HepG2 (cell line): ENCODE measurements around the gene ABCB9. TPM values are rescaled to one million over a fixed set of nuclear protein-coding genes. Genes with fewer than 3 reads are reported as not detected.

ENCODE experiments used
- ATAC-seq: fragments of 200-7000 bp; cut with Tn5 transposase; 3 replicates; pipeline ENCODE4 v1.9.1; 2020; ENCODE audit warnings: mild to moderate bottlenecking, moderate library complexity
- BruUV-seq: library from RNA; stranded (reverse); fragments of 400-500 nt; replicated peaks from 2 replicates; lab custom pipeline; 2021; lab: Mats Ljungman, UMichigan
- CTCF ChIA-PET: fragments of 300-600 bp; formaldehyde crosslinking; extraction: SDS; loops from one replicate; lab custom pipeline; 2021; ENCODE audit warnings: low total read pairs, inconsistent platforms, low intra/inter-chr PET ratio; lab: Yijun Ruan, JAX
- POLR2A ChIA-PET: fragments of 350-600 bp; sonication (Branson Sonifier 250); formaldehyde crosslinking; loops from one replicate; lab custom pipeline; 2020; ENCODE audit warnings: antibody characterized with exemption, inconsistent platforms; lab: Yijun Ruan, JAX
- DNase-seq: peaks from one replicate; pipeline ENCODE4 v3.0.0-alpha.2; 2015; ENCODE audit warnings: low spot score
- FAIRE-seq: peaks from 3 replicates; lab custom pipeline; 2011; peaks lifted over from hg19 to GRCh38; lab: Jason Lieb, UNC
- H2AFZ ChIP-seq: one replicate; pipeline ENCODE4 v1.6.1; 2011; ENCODE audit warnings: low read length, inconsistent platforms
- H3K27ac ChIP-seq: fragments of 300-600 bp; 3 replicates; pipeline ENCODE4 v1.8.0; 2011; ENCODE audit warnings: mixed run types, mild to moderate bottlenecking, mixed read lengths, low read length, inconsistent platforms; ENCODE audit not compliant: insufficient read depth; ENCODE audit errors: extremely low read length
- H3K27me3 ChIP-seq, 2 experiments: fragments of 200-600 bp in 1 of 2; 2 replicates in 1 of 2; 3 replicates in 1 of 2; pipeline versions ENCODE4 v1.6.0 to v1.8.0; 2011; ENCODE audit warnings: low read length in 2 of 2, mild to moderate bottlenecking in 2 of 2, moderate library complexity in 2 of 2, inconsistent platforms in 1 of 2; ENCODE audit not compliant: insufficient read depth in 2 of 2, control insufficient read depth in 1 of 2
- H3K36me3 ChIP-seq, 2 experiments: fragments of 200-600 bp in 1 of 2; replicated peaks in 1 of 2; 2 replicates in 1 of 2; 3 replicates in 1 of 2; pipeline versions ENCODE4 v1.5.1 to v1.8.0; 2011; ENCODE audit warnings: low read length in 2 of 2, inconsistent platforms in 1 of 2; ENCODE audit not compliant: insufficient read depth in 2 of 2, control insufficient read depth in 1 of 2
- H3K4me1 ChIP-seq: 2 replicates; pipeline ENCODE4 v1.5.1; 2012; ENCODE audit warnings: low read length, inconsistent platforms; ENCODE audit not compliant: insufficient read depth
- H3K4me2 ChIP-seq: 2 replicates; pipeline ENCODE4 v1.6.0; 2011; ENCODE audit warnings: low read depth, low read length, inconsistent platforms
- H3K4me3 ChIP-seq, 3 experiments: fragments of 200-600 bp in 1 of 3; sonication (generic), shearing (Covaris generic) in 1 of 3; replicated peaks in 1 of 3; 2 replicates each; pipeline ENCODE4 v1.5.1; 2011 to 2016; ENCODE audit warnings: low read length in 3 of 3, inconsistent platforms in 2 of 3, low read depth in 2 of 3, mild to moderate bottlenecking in 2 of 3, control low read depth in 1 of 3, mixed read lengths in 1 of 3; ENCODE audit not compliant: insufficient read depth in 1 of 3
- H3K79me2 ChIP-seq: one replicate; pipeline ENCODE4 v1.6.1; 2011; ENCODE audit warnings: low read length, inconsistent platforms; ENCODE audit not compliant: insufficient read depth
- H3K9ac ChIP-seq: 2 replicates; pipeline ENCODE4 v1.6.0; 2011; ENCODE audit warnings: mild to moderate bottlenecking, low read depth, low read length, inconsistent platforms; ENCODE audit not compliant: insufficient read depth
- H3K9me3 ChIP-seq: 2 replicates; pipeline ENCODE4 v1.5.1; 2012; ENCODE audit warnings: mild to moderate bottlenecking, low read length
- H4K20me1 ChIP-seq: 2 replicates; pipeline ENCODE4 v1.6.0; 2011; ENCODE audit warnings: inconsistent platforms, mild to moderate bottlenecking, low read length, moderate library complexity; ENCODE audit not compliant: insufficient read depth
- NFE2L2 ChIP-seq: fragments of 150-350 bp; IDR thresholded peaks from 2 replicates; pipeline ENCODE4 v1.6.1; 2014; ENCODE audit warnings: low read length
- ZFP36 ChIP-seq: fragments of 150-350 bp; IDR thresholded peaks from 2 replicates; pipeline ENCODE4 v1.6.1; 2018; ENCODE audit warnings: borderline replicate concordance, low read length, low read depth; ENCODE audit not compliant: partially characterized antibody
- WGBS: methylation state at CpG from one replicate; pipeline ENCODE4 v1.1.6; 2017; ENCODE audit warnings: low lambda C conversion rate; 5-methylcytosine and 5-hydroxymethylcytosine counted together
- in situ Hi-C: cut with HindIII; loops from 2 replicates; pipeline ENCODE4 v1.10.0; 2017; ENCODE audit warnings: low pct_unique_long_range_greater_than_20kb; ENCODE audit not compliant: extremely low pct_ligation_motif_present
- intact Hi-C: fragments of 100-400 bp; cut with micrococcal nuclease; formaldehyde crosslinking; loops from one replicate; pipeline ENCODE4 v1.10.0; 2022; ENCODE audit not compliant: unreplicated experiment
- polyA plus RNA-seq, 8 experiments: library from polyadenylated mRNA; depleted of rRNA in 3 of 8; stranded (reverse) in 7 of 8; unstranded in 1 of 8; fragments of >200 nt; fragmentation: Illumina TruSeq in 4 of 8; extraction: Trizol in 4 of 8; gene quantifications; 2 replicates each; pipeline versions ENCODE4 v1.2.1 to v1.2.3, GENCODE V29; 2011 to 2016; ENCODE audit warnings: low read depth in 4 of 8, missing spikeins in 1 of 8, mixed read lengths in 1 of 8; ENCODE audit not compliant: insufficient read depth in 1 of 8
- total RNA-seq, 5 experiments: library from RNA; depleted of rRNA; stranded (reverse); fragments of >200 nt; fragmentation: Illumina TruSeq; extraction: Trizol; gene quantifications; 2 replicates each; pipeline ENCODE4 v1.2.3, GENCODE V29; 2016; ENCODE audit warnings: low read depth in 1 of 5
- TF ChIP-seq, protein P1 (sequence below): sonication (generic); formaldehyde crosslinking; IDR thresholded peaks from 2 replicates; pipeline ENCODE4 v1.4.0; 2020; ENCODE audit warnings: mild to moderate bottlenecking, low read depth, missing genetic modification reagents

Gene ABCB9
- total and polyA plus RNA-seq, 2 of the 13 experiments (the other 11 are each of a cell fraction or from before 2014, with no cell fraction given), result 5.1 to 6.0 TPM

- H3K36me3 ChIP-seq, result peaks cover 7 to 12% of the 10 kb centered on the region in 2 experiments; a peak in 4 of 5 replicates
- peaks cover 42% of the 10 kb centered on the region for H3K4me1 ChIP-seq
- H3K79me2 ChIP-seq, result peaks cover 19% of the 10 kb centered on the region
- in situ Hi-C loops, result no loop called here
- no peak for ATAC-seq
- TF ChIP-seq NFE2L2, result no peak
- TF ChIP-seq, protein P1, sequence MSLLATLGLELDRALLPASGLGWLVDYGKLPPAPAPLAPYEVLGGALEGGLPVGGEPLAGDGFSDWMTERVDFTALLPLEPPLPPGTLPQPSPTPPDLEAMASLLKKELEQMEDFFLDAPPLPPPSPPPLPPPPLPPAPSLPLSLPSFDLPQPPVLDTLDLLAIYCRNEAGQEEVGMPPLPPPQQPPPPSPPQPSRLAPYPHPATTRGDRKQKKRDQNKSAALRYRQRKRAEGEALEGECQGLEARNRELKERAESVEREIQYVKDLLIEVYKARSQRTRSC (CRISPR knock-in tag), result 0 out of 2 replicates have a peak, but pooled peaks have one; percentile 2
- no peak for TF ChIP-seq ZFP36
- ChIA-PET CTCF (no interaction called here), POLR2A (interaction anchor here (1.2 to 5.0 kb wide), 4 partner anchors 11 to 247 kb away, joined by 4 to 49 read pairs (median 26); partner anchors contain the start of genes MPHOSPH9, MTRFR and OGFOD2)
- DNase-seq, result no peak
- intact Hi-C loops, result loop anchor here (2.0 kb wide), 1 partner anchor 37 kb away; no protein-coding TSS in a partner anchor
- H3K4me3 ChIP-seq, result no peak overlapping the region
- peak overlapping the region; percentile 64 for H3K9ac ChIP-seq
- 88% methylated on average over 6 of the region's 45 CpGs for WGBS
- H2AFZ ChIP-seq, result no peak overlapping the region
- H3K27me3 ChIP-seq, result no peaks in the 10 kb centered on the region; a peak in 1 of 5 replicates
- H4K20me1 ChIP-seq, result no peaks in the 10 kb centered on the region
- no peak for FAIRE-seq
- no peaks in the 10 kb centered on the region for H3K9me3 ChIP-seq
- H3K4me2 ChIP-seq, result no peak overlapping the region
- BruUV-seq, result no TSS peak
- H3K27ac ChIP-seq, result peak overlapping the region; percentile 93
Observed at GRCh38 chr12:122985338-122986257, 19.3 kb upstream of the ABCB9 start.
